Putamen (tissue), 1 donor: ENCODE results near the gene P4HA1.
"Not testable (repeated sequence)": the region's sequence is repeated elsewhere in the genome, so short reads cannot be mapped to it uniquely, and the experiment has no call there.

ENCODE experiments used
- DNase-seq: peaks from one replicate; pipeline ENCODE4 v3.0.0-alpha.2; 2016; ENCODE audit warnings: low spot score

Gene P4HA1

DNA sequence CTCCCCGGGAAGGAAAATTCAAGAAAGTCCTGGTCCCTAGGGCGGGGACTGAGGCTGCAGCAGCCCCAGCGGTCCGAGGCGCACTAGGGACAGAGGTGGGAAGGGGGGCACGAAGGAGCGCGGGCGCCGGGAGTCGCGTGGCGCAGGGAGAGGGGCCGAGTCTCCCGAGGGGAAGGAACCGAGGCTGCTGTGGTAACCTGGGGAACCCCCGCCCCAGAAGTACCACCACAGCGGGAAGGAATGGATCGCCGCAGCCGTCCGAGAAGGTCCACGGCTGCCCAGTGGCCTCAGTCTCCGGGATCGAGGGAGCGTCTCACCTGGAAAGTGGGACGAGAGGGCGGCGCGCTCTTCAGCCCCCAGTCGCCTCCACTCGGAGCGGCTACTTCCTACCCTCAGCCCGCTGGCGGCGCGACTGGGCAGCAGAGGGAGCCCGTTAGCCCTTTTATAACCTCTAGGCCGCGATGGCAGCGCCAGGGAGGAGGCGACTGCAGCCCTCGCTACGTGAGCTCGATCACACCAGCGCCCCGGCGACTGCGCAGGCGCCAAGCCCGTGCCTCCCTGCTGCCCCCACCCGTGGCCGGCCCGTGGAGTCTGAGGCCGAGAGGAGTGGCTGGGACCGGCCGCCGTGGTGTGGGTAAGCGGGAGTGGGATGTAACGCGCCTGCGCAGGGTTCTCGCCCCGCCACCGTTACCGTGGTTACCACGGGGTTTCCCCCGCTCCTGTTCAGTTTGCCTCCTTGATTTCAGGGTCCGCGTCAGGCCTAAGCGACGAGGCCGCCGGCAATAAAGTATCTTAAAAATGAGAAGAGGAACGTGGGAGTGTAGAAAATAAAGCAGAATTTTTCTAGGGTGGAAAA is at the start of gene P4HA1:
P4HA1 (minus strand) TSS at position 418 of the 856 bp plus-strand sequence. CDS start 21,983 bp downstream, outside the sequence.
- peak; percentile 99 for DNase-seq

DNA sequence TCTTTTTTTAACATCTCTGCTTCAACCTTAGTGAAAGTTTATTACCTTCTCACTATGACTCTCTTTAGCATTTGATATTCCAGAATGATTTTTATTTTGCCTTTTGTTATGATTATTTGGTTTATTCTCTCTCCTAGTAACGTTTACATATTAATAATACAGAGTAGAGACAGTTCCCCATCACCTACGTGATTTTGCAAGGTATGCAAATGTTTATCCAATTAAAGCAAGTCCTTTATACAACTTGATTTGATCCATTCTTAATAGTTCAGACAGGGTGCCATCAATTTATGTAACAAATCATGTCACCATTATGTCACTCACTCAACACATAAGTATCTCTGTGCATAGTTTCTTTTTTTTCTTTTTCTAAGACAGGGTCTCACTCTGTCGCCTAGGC is 44.9 kb upstream of the P4HA1 start:
- no peak for DNase-seq

DNA sequence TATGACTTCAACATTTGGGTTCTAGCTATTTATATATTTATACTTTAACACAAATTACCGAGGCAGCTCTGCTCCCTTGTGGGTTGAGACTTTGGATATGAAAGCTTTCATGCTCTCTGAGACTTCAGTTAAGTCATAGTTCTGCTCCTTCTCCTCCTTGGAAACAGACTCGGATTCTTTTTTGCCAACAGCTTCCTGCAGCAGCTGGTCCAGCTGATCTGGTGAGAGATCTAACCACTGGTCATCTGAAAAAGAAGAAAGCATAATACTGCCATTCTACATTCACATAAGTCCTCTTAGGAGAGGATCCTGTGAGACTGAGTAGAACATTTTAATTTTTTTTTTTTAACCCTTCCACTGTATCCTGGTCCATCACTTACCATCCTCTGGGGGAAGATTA is 42.6 kb upstream of the P4HA1 start:
- DNase-seq, result no peak

DNA sequence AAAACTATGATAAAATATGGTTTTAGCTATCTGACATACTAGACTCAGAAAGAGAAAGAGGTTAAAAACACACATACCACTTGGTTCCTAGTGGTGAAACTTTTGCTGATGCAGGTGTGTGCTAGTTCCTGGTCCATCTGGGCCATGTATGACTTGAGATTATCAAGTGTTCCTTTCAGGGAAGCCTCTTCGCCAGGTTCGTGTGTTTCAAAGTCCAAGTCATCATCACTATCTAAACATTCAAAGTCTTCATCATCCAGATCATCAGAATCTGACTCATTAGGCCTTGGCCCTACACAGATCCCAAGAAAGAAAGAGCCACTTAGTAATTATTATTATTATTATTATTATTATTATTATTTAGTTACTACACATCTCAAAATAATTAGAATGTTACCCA is 40.0 kb upstream of the P4HA1 start:
- DNase-seq, result no peak

GRCh38 chr10:73134727-73135126 is 38.1 kb upstream of the P4HA1 start:
- no peak for DNase-seq

DNA sequence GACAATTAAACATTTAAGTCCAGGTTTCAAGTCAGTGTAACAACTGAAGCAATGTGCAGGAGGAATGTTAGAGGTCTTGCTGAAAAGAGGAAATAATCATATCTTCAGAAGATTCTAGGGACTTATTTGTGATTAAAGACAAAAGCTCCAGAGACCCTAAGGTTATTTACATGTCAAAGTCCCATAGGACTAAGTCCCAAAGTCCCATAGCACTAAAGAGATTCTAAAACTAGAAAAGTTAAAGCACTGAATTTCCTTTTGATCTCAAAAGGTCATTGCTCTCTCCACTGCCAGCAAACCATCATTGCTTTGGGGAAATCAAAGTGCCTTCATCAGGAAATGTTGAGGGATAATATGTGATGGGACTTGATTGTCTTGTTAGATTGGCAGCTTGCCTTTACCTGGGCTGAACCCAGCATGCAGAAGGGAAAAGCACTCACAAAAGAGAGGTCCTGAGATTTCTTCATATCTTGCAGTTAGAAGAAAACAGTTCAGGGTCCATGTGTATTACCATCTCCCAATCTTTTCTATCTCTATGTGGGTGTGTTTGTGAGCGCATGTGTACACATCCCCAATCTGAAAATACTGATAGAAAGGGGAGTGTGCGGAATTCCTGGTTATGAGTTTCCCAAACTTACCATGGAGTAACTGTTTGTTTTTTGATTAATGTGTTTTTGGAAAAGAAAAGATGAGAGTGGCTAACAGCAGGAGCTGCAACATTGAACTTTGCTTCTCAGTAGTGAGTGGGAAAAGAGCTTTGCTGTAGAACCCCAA is 35.4 kb upstream of the P4HA1 start:
- DNase-seq, result no peak

- no peak for DNase-seq
These were observed 34.6 kb upstream of the P4HA1 start for GRCh38 chr10:73131301-73131700.

- no peak for DNase-seq
These were observed 29.7 kb upstream of the P4HA1 start for GRCh38 chr10:73126343-73126742.

DNA sequence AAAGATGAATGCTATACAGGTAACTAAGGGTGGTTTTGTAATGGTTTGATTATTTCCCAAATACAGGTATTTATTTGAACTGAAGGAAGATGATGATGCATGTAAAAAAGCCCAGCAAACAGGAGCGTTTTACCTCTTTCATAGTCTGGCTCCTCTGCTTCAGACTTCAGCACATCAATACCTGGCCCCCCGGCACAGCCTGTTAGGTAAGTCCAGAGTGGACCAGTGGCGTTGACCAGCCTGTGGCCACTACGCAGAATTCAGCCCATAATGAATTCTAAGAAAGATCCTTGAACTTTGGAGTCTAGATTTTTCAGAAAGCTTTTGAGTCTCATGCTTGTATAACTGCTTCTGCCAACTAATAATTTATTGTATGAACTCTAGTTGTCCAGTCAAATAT is 23.3 kb upstream of the P4HA1 start:
- no peak for DNase-seq

- no peak for DNase-seq
These were observed 22.8 kb upstream of the P4HA1 start for GRCh38 chr10:73119457-73119856.

- no peak for DNase-seq
These were observed 21.5 kb upstream of the P4HA1 start for GRCh38 chr10:73117976-73118743.

- DNase-seq, result no peak
These were observed 19.4 kb upstream of the P4HA1 start for GRCh38 chr10:73116017-73116416.

DNA sequence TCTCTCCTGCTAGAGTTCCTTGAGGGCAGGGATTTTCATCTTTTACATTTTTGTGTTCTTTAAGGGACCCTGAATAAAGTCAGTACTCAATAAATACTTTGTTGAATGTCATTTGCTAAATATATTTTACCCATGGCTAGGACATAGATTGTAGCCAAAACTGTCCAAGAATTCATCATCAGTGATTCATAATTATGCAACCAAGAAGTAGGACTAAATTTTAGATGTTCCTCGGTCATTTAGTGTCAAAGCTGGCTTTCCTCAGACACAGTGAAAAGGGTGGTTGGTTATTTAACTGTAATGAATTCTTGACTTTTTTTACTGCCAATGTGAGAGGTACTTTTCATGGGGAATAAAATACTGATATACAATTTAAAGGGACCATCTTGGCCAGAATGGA is 16.9 kb upstream of the P4HA1 start:
- DNase-seq, result no peak

DNA sequence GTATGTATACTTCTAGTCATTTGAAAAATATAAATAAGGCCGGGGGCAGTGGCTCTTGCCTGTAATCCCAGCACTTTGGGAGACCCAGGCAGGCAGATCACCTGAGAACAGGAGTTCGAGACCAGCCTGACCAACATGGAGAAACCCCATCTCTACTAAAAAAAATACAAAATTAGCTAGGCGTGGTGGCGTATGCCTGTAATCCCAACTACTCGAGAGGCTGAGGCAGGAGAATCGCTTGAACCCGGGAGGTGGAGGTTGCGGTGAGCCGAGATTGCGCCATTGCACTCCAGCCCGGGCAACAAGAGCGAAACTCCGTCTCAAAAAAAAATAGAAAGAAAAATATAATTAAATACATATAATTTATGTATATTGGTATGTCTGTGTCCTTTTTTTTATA is 15.4 kb upstream of the P4HA1 start:
- not testable (repeated sequence) for DNase-seq

- DNase-seq, result peak; percentile 88
These were observed 13.7 kb upstream of the P4HA1 start, which contains the start of gene NUDT13 for GRCh38 chr10:73110345-73110849. Gene NUDT13 (plus strand): TSS chr10:73110455. CDS start chr10:73114366, 3,911 bp downstream.

- DNase-seq, result not testable (repeated sequence)
These were observed 12.6 kb upstream of the P4HA1 start for GRCh38 chr10:73109248-73109652.

DNA sequence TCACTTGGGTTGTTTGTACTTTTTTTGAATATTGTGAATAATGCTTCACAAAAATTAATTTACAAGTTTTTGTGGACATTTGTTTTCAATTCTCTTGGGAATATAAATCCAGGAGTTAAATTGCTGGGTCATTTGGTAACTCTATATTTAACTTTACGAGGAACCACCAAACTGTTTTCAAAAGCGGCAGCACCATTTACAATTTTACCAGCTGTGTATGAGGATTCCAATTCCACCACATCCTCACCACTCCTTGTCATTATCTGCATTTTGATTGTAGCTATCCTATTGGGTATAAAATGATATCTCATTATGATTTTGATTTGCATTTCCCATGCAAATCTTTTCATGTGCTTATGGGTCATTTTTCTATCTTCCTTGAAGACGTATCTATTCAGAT is 9.6 kb upstream of the P4HA1 start:
- DNase-seq, result no peak

- no peak for DNase-seq
These were observed 2.5 kb upstream of the P4HA1 start for GRCh38 chr10:73099141-73099540.

GRCh38 chr10:73097305-73097670 is 622 bp upstream of the P4HA1 start:
- no peak for DNase-seq

DNA sequence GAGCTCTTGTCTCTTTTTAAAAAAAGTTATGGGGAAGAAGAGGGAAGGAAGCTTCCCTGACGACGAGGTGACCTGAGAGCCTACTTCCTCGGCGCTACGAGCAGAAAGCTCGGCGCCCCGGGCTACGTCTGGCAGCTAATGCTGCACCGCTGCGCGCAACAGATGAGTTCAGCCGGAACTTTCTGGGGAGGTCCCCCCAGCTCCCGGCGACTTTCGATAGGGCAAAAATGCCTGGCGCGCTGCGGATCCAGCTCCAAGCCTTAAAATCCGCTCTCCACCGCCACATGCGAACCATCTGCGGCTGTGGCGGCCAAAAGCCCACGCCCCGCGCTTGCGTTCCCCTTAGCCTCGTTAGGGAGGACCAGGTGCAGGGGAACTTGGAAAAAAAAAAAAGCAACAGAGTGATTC is 621 bp downstream of the P4HA1 start:
- DNase-seq, result peak; percentile 71

DNA sequence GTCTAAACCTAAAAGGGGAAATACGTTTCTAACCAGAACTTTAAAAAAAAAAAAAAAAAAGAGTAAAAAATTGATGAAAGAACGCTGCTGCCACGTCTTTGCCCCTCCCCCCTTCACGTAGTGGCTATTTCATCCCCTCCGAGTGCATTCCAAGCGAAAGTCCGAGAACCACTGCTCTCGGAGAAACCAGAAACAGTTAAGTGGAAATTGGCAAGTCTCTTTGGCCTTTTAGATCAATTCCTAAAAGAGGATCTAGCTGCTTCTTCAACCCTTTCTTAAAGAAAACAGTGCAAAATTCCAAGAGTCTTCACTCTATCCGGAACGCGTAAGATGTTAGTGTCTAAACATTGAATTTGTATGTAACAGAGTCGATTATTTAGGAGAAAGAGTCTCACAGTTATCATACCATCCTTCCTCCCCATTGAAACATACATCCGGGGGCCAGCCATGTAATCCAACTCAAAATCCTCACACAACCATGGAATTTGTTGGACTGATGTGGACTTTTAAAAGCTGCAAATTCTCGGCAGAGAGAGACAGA is 1.1 kb downstream of the P4HA1 start:
- DNase-seq, result peak; percentile 59

GRCh38 chr10:73094986-73095480 is 1.6 kb downstream of the P4HA1 start:
- no peak for DNase-seq
